Osteocyte (in vitro differentiated cells): ENCODE data around the gene DDX10. TPM values are rescaled to one million over a fixed set of nuclear protein-coding genes. Genes with fewer than 3 reads are reported as not detected.

Source experiments
- total RNA-seq: library from RNA; stranded (reverse); gene quantifications from 2 replicates; pipeline ENCODE4 v1.2.1, GENCODE V29; 2021

DDX10 gene
- total RNA-seq, 1 donor from 2014 or later, result 34.6 TPM

Other genes with a start within 250 kb of the DDX10 start
- gene C11orf65, start 197.5 kb upstream of the DDX10 start, total RNA-seq, result 0.35 and 0.91 TPM in 2 replicates
- 45.2 and 50.7 TPM in 2 replicates for gene POGLUT3, start 166.7 kb upstream of the DDX10 start, total RNA-seq
- 0.59 and 1.5 TPM in 2 replicates for gene EXPH5, start 71.3 kb upstream of the DDX10 start, total RNA-seq